H9 (cell line): ENCODE measurements around the gene FAM180B. TPM values are rescaled to one million over a fixed set of nuclear protein-coding genes. Genes with fewer than 3 reads are reported as not detected.

Experiments
- DNase-seq: peaks from one replicate; pipeline ENCODE4 v3.0.0-alpha.2; 2017
- H2AFZ ChIP-seq: one replicate; pipeline ENCODE4 v1.6.1; 2013; ENCODE audit warnings: mild to moderate bottlenecking, low read length, control low read depth, moderate library complexity
- H2AK5ac ChIP-seq: 2 replicates; pipeline ENCODE4 v1.6.1; 2013; ENCODE audit warnings: low read length, control low read depth, mixed read lengths; ENCODE audit not compliant: insufficient read length
- H2BK120ac ChIP-seq: one replicate; pipeline ENCODE4 v1.6.1; 2013; ENCODE audit warnings: low read depth, mild to moderate bottlenecking, low read length, control low read depth, inconsistent platforms; ENCODE audit not compliant: poor library complexity, severe bottlenecking
- H2BK12ac ChIP-seq: 2 replicates; pipeline ENCODE4 v1.6.1; 2013; ENCODE audit warnings: low read length, control low read depth, mixed read lengths, low read depth; ENCODE audit not compliant: insufficient read length
- H2BK15ac ChIP-seq: 2 replicates; pipeline ENCODE4 v1.6.1; 2013; ENCODE audit warnings: low read depth, low read length, control low read depth
- H2BK20ac ChIP-seq: one replicate; pipeline ENCODE4 v1.6.1; 2013; ENCODE audit warnings: low read depth, mild to moderate bottlenecking, low read length, control low read depth, inconsistent platforms; ENCODE audit not compliant: poor library complexity, severe bottlenecking
- H2BK5ac ChIP-seq: 2 replicates; pipeline ENCODE4 v1.6.1; 2013; ENCODE audit warnings: low read length, control low read depth, mixed read lengths; ENCODE audit not compliant: insufficient read length
- H3K14ac ChIP-seq: 2 replicates; pipeline ENCODE4 v1.6.1; 2013; ENCODE audit warnings: low read length, control low read depth; ENCODE audit not compliant: insufficient read depth
- H3K18ac ChIP-seq: 2 replicates; pipeline ENCODE4 v1.6.1; 2013; ENCODE audit warnings: low read depth, mild to moderate bottlenecking, mixed read lengths, low read length, control low read depth; ENCODE audit not compliant: insufficient read length
- H3K23ac ChIP-seq: 2 replicates; pipeline ENCODE4 v1.6.1; 2013; ENCODE audit warnings: low read length, control low read depth, mixed read lengths, low read depth; ENCODE audit not compliant: insufficient read length
- H3K23me2 ChIP-seq: 2 replicates; pipeline ENCODE4 v1.6.1; 2013; ENCODE audit warnings: low read depth, mild to moderate bottlenecking, mixed read lengths, low read length, control low read depth; ENCODE audit not compliant: insufficient read length, poor library complexity, severe bottlenecking
- H3K27ac ChIP-seq: 2 replicates; pipeline ENCODE4 v1.5.1; 2013; ENCODE audit warnings: low read length, control low read depth, mixed read lengths, low read depth; ENCODE audit not compliant: insufficient read length
- H3K27me3 ChIP-seq: 2 replicates; pipeline ENCODE4 v1.6.1; 2013; ENCODE audit warnings: low read length, control low read depth, inconsistent platforms; ENCODE audit not compliant: insufficient read depth
- H3K4ac ChIP-seq: 2 replicates; pipeline ENCODE4 v1.6.1; 2013; ENCODE audit warnings: low read depth, mild to moderate bottlenecking, control low read depth, inconsistent platforms, low read length, moderate library complexity
- H3K4me1 ChIP-seq: 2 replicates; pipeline ENCODE4 v1.6.1; 2013; ENCODE audit warnings: low read length, control low read depth, inconsistent platforms; ENCODE audit not compliant: insufficient read depth
- H3K4me2 ChIP-seq: 2 replicates; pipeline ENCODE4 v1.6.1; 2013; ENCODE audit warnings: low read length, control low read depth, mixed read lengths; ENCODE audit not compliant: insufficient read length, insufficient read depth
- H3K56ac ChIP-seq: 2 replicates; pipeline ENCODE4 v1.6.1; 2013; ENCODE audit warnings: low read depth, mild to moderate bottlenecking, mixed read lengths, low read length, control low read depth; ENCODE audit not compliant: insufficient read length
- H3K79me1 ChIP-seq: 2 replicates; pipeline ENCODE4 v1.6.1; 2013; ENCODE audit warnings: low read depth, mild to moderate bottlenecking, moderate library complexity, low read length, control low read depth, inconsistent platforms; ENCODE audit not compliant: insufficient read depth, poor library complexity, severe bottlenecking
- H3K79me2 ChIP-seq: 2 replicates; pipeline ENCODE4 v1.6.1; 2013; ENCODE audit warnings: low read length, control low read depth, inconsistent platforms; ENCODE audit not compliant: insufficient read depth
- H3K9ac ChIP-seq: 2 replicates; pipeline ENCODE4 v1.6.1; 2013; ENCODE audit warnings: low read length, control low read depth, mixed read lengths; ENCODE audit not compliant: insufficient read length; ENCODE audit errors: extremely low read depth
- H3K9me3 ChIP-seq: one replicate; pipeline ENCODE4 v1.6.1; 2013; ENCODE audit warnings: low read depth, low read length, inconsistent platforms; ENCODE audit not compliant: control insufficient read depth
- H3T11ph ChIP-seq: one replicate; pipeline ENCODE4 v1.6.1; 2013; ENCODE audit warnings: mild to moderate bottlenecking, low read length, control low read depth, inconsistent platforms
- H4K20me1 ChIP-seq: one replicate; pipeline ENCODE4 v1.6.1; 2013; ENCODE audit not compliant: control insufficient read depth, insufficient read length, insufficient read depth
- H4K5ac ChIP-seq: 2 replicates; pipeline ENCODE4 v1.6.1; 2013; ENCODE audit warnings: low read depth, mild to moderate bottlenecking, mixed read lengths, low read length, control low read depth; ENCODE audit not compliant: insufficient read length
- H4K8ac ChIP-seq: replicated peaks from 2 replicates; pipeline ENCODE4 v1.6.1; 2013; ENCODE audit warnings: low read length, control low read depth, mixed read lengths, low read depth; ENCODE audit not compliant: insufficient read length
- H4K91ac ChIP-seq: 2 replicates; pipeline ENCODE4 v1.6.1; 2013; ENCODE audit warnings: low read depth, mild to moderate bottlenecking, moderate library complexity, mixed read lengths, low read length, control low read depth; ENCODE audit not compliant: insufficient read length
- H3K27ac Mint-ChIP-seq, 3 experiments: 2 replicates in 2 of 3; 3 replicates in 1 of 3; pipeline ENCODE4 v1.8.0; 2020 to 2021; ENCODE audit warnings: mixed read lengths in 3 of 3, mild to moderate bottlenecking in 1 of 3, moderate library complexity in 1 of 3
- H3K27me3 Mint-ChIP-seq: 2 replicates; pipeline ENCODE4 v1.8.0; 2021; ENCODE audit warnings: low read depth, mild to moderate bottlenecking, moderate library complexity, mixed read lengths
- H3K36me3 Mint-ChIP-seq, 3 experiments: 2 replicates in 2 of 3; 3 replicates in 1 of 3; pipeline ENCODE4 v1.8.0; 2020 to 2021; ENCODE audit warnings: low read depth in 3 of 3, mixed read lengths in 3 of 3; ENCODE audit not compliant: insufficient read depth in 1 of 3
- H3K4me1 Mint-ChIP-seq, 2 experiments: 2 replicates each; pipeline ENCODE4 v1.8.0; 2020; ENCODE audit warnings: mixed read lengths in 2 of 2
- H3K4me3 Mint-ChIP-seq, 2 experiments: 2 replicates in 1 of 2; 3 replicates in 1 of 2; pipeline ENCODE4 v1.8.0; 2020 to 2021; ENCODE audit warnings: mild to moderate bottlenecking in 2 of 2, mixed read lengths in 2 of 2, moderate library complexity in 1 of 2
- H3K9me3 Mint-ChIP-seq, 2 experiments: 2 replicates in 1 of 2; 3 replicates in 1 of 2; pipeline ENCODE4 v1.8.0; 2020; ENCODE audit warnings: mild to moderate bottlenecking in 2 of 2, mixed read lengths in 2 of 2, moderate library complexity in 1 of 2
- WGBS: extraction: QIAGEN DNeasy Blood & Tissue Kit; methylation state at CpG from one replicate; pipeline ENCODE4 v1.1.7; 2013; ENCODE audit warnings: missing lambda C conversion rate, low lambda C conversion rate, mixed read lengths; ENCODE audit not compliant: insufficient read length; ENCODE audit errors: extremely low coverage; 5-methylcytosine and 5-hydroxymethylcytosine counted together
- total RNA-seq: library from RNA; stranded (reverse); gene quantifications from 2 replicates; pipeline ENCODE4 v1.2.1, GENCODE V29; 2021
- TF ChIP-seq, protein P1 (sequence below): fragments of 200-600 bp; sonication (generic); conservative IDR thresholded peaks from 3 replicates; pipeline ENCODE4 v1.8.0; 2021; ENCODE audit warnings: antibody characterized with exemption, mild to moderate bottlenecking

Gene FAM180B
- total RNA-seq, 1 experiment from 2014 or later = 0.37 TPM

DNA sequence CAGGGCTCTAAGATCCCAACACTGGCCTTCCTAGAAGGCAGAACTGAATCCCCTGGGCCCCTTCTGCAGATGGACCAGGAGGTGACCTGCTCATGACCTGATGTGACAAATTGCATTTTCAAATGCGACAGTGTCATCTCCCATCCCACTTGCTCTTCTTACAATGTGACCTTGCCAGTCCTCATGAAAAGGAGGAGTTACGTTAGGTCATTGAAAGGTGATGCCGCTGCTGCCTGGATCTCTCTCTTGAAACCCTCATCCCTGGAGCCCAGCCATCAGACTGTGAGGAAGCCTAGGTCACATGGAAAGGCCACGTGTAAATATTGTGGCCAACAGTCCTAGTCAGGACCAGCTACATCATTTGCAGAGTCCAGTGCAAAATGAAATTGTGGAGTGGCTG lies 13.4 kb downstream of the FAM180B start:
- Histone ChIP-seq H3K4ac (no peak overlapping the region), H3K27ac (no peak overlapping the region), H3K18ac (no peak overlapping the region), H2AK5ac (no peak overlapping the region), H3K79me1 (no peaks in the 10 kb centered on the region), H3K27me3 (no peaks in the 10 kb centered on the region; the same call in 1 of the 2 replicates), H3K9ac (no peak overlapping the region), H2BK20ac (no peak overlapping the region), H3K79me2 (no peaks in the 10 kb centered on the region), H2BK15ac (no peak overlapping the region), H3K56ac (no peak overlapping the region), H2AFZ (no peak overlapping the region), H3K4me2 (no peak overlapping the region), H2BK5ac (no peak overlapping the region), H4K8ac (no peak overlapping the region), H4K5ac (no peak overlapping the region), H4K91ac (no peak overlapping the region), H2BK12ac (no peak overlapping the region), H3K9me3 (no peaks in the 10 kb centered on the region), H3K4me1 (no peaks in the 10 kb centered on the region), H2BK120ac (no peak overlapping the region), H4K20me1 (no peaks in the 10 kb centered on the region), H3K23ac (no peak overlapping the region), H3K14ac (no peak overlapping the region), H3T11ph (no peak overlapping the region), H3K23me2 (no peaks in the 10 kb centered on the region)
- DNase-seq = no peak
- Mint-ChIP-seq H3K4me1 (peaks cover 12 to 13% of the 10 kb centered on the region in 2 experiments), H3K27me3 (peaks cover 11% of the 10 kb centered on the region), H3K4me3 (no peak overlapping the region), H3K9me3 (no peaks in the 10 kb centered on the region), H3K36me3 (no peaks in the 10 kb centered on the region; a peak in 1 of 7 replicates), H3K27ac (no peak overlapping the region)
- no CpG with 5 or more reads among the region's 4 CpGs for WGBS
- TF ChIP-seq, protein P1, sequence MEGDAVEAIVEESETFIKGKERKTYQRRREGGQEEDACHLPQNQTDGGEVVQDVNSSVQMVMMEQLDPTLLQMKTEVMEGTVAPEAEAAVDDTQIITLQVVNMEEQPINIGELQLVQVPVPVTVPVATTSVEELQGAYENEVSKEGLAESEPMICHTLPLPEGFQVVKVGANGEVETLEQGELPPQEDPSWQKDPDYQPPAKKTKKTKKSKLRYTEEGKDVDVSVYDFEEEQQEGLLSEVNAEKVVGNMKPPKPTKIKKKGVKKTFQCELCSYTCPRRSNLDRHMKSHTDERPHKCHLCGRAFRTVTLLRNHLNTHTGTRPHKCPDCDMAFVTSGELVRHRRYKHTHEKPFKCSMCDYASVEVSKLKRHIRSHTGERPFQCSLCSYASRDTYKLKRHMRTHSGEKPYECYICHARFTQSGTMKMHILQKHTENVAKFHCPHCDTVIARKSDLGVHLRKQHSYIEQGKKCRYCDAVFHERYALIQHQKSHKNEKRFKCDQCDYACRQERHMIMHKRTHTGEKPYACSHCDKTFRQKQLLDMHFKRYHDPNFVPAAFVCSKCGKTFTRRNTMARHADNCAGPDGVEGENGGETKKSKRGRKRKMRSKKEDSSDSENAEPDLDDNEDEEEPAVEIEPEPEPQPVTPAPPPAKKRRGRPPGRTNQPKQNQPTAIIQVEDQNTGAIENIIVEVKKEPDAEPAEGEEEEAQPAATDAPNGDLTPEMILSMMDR = no peak
